Hepatocyte (in vitro differentiated cells): Measurements from ENCODE around the gene DENND6B. TPM values are rescaled to one million over a fixed set of nuclear protein-coding genes. Genes with fewer than 3 reads are reported as not detected.
"Not testable (repeated sequence)": the region's sequence is repeated elsewhere in the genome, so short reads cannot be mapped to it uniquely, and the experiment has no call there.

ENCODE experiments used
- DNase-seq: peaks from one replicate; pipeline ENCODE4 v3.0.0-alpha.2; 2016; ENCODE audit warnings: low spot score
- H2AFZ ChIP-seq: fragments of 200-600 bp; sonication (generic); 2 replicates; pipeline ENCODE4 v1.6.0; 2016; ENCODE audit warnings: antibody characterized with exemption, mild to moderate bottlenecking
- H3K27ac ChIP-seq: fragments of 200-600 bp; sonication (generic); 2 replicates; pipeline ENCODE4 v1.5.1; 2016; ENCODE audit warnings: mild to moderate bottlenecking
- H3K27me3 ChIP-seq: fragments of 200-600 bp; sonication (generic); 2 replicates; pipeline ENCODE4 v1.6.1; 2016
- H3K36me3 ChIP-seq: fragments of 200-600 bp; sonication (generic); replicated peaks from 2 replicates; pipeline ENCODE4 v1.5.1; 2016; ENCODE audit warnings: low read depth; ENCODE audit not compliant: insufficient read depth
- H3K4me1 ChIP-seq: fragments of 200-600 bp; sonication (generic); 2 replicates; pipeline ENCODE4 v1.5.1; 2016; ENCODE audit warnings: mild to moderate bottlenecking, moderate library complexity; ENCODE audit not compliant: insufficient read depth
- H3K4me2 ChIP-seq: fragments of 200-600 bp; sonication (generic); 2 replicates; pipeline ENCODE4 v1.6.0; 2016
- H3K4me3 ChIP-seq: fragments of 200-600 bp; sonication (generic); 2 replicates; pipeline ENCODE4 v1.5.1; 2016; ENCODE audit warnings: mild to moderate bottlenecking
- H3K79me2 ChIP-seq: fragments of 200-600 bp; sonication (generic); 2 replicates; pipeline ENCODE4 v1.6.0; 2017; ENCODE audit warnings: mild to moderate bottlenecking
- H3K9me2 ChIP-seq: fragments of 200-600 bp; sonication (generic); replicated peaks from 2 replicates; pipeline ENCODE4 v1.6.0; 2017; ENCODE audit warnings: mild to moderate bottlenecking; ENCODE audit not compliant: insufficient read depth
- H3K9me3 ChIP-seq: fragments of 200-600 bp; sonication (generic); 2 replicates; pipeline ENCODE4 v1.5.1; 2016; ENCODE audit warnings: low read depth, mild to moderate bottlenecking
- H4K20me1 ChIP-seq: fragments of 200-600 bp; sonication (generic); 2 replicates; pipeline ENCODE4 v1.6.0; 2016; ENCODE audit warnings: mild to moderate bottlenecking; ENCODE audit not compliant: insufficient read depth, poor library complexity, severe bottlenecking
- EZH2 ChIP-seq: fragments of 200-600 bp; sonication (generic); IDR thresholded peaks from 2 replicates; pipeline ENCODE4 v1.6.1; 2016; ENCODE audit warnings: antibody characterized with exemption, mild to moderate bottlenecking, borderline replicate concordance
- EZH2phosphoT487 ChIP-seq: fragments of 200-600 bp; sonication (generic); IDR thresholded peaks from one replicate; pipeline ENCODE4 v1.6.1; 2018; ENCODE audit warnings: antibody characterized with exemption, mild to moderate bottlenecking, low read depth, moderate library complexity; ENCODE audit not compliant: unreplicated experiment, severe bottlenecking
- WGBS: methylation state at CpG from one replicate; pipeline ENCODE4 v1.1.6; 2016; ENCODE audit warnings: low lambda C conversion rate; ENCODE audit errors: missing lambda C conversion rate; 5-methylcytosine and 5-hydroxymethylcytosine counted together
- polyA plus RNA-seq: library from polyadenylated mRNA; unstranded; fragments of >200 nt; fragmentation: Nextera tagmentation; extraction: Ambion mirVana; gene quantifications from 2 replicates; pipeline ENCODE4 v1.2.1, GENCODE V29; 2016
- total RNA-seq: library from RNA; depleted of rRNA; stranded (reverse); fragments of >200 nt; gene quantifications from 2 replicates; pipeline ENCODE4 v1.2.3, GENCODE V29; 2014
- TF ChIP-seq, protein P1 (sequence below): fragments of 200-600 bp; sonication (generic); IDR thresholded peaks from 2 replicates; pipeline ENCODE4 v1.5.1; 2016; ENCODE audit warnings: antibody characterized with exemption, mild to moderate bottlenecking; ENCODE audit not compliant: poor library complexity

Gene DENND6B
- total and polyA plus RNA-seq, 2 experiments from 2014 or later = 3.3 to 8.7 TPM

DNA sequence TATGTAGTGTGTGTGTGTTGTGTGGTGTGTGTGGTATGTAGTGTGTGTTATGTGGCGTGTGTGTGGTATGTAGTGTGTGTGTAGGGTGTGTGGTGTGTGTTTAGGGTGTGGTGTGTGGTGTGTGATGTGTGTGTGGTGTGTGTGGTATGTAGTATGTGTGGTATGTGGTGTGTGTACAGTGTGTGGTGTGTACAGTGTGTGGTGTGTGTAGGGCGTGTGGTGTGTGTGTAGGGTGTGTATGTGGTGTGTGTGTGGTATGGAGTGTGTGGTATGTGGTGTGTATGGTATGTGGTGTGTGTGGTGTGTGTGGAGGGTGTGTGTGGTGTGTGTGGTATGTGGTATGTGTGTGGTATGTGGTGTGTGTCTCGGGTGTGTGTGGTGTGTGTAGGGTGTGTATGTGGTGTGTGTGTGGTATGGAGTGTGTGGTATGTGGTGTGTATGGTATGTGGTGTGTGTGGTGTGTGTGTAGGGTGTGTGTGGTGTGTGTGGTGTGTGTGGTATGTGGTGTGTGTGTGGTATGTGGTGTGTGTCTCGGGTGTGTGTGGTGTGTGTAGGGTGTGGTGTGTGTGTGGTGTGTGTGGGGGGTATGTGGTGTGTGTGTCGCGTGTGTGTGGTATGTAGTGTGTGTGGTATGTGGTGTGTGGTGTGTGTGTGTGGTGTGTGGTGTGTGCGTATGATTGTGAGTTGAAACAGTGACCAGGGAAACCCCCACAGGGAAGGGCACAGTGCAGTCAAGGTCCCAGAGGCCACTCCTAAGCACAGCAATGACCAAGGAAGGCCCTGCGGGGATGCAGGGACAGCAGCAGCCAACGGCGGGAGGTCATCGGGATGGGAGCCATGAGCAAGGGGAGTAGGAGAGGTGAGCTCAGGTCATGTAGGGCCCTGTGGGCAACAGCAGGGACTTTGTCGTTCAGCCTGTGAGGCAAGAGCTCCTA lies 13.4 kb upstream of the DENND6B start:
- no peaks in the 10 kb centered on the region for H3K9me3 ChIP-seq
- no peaks in the 10 kb centered on the region for H3K4me1 ChIP-seq
- H4K20me1 ChIP-seq = no peaks in the 10 kb centered on the region
- no peak overlapping the region for H3K4me2 ChIP-seq
- no peaks in the 10 kb centered on the region for H3K9me2 ChIP-seq
- 71% methylated on average over 9 of the region's 12 CpGs for WGBS
- no peak overlapping the region for H3K27ac ChIP-seq
- H3K79me2 ChIP-seq = peaks cover 7% of the 10 kb centered on the region
- H3K4me3 ChIP-seq = no peak overlapping the region
- no peak overlapping the region for H2AFZ ChIP-seq
- TF ChIP-seq EZH2phosphoT487 = no peak
- no peak for DNase-seq
- H3K36me3 ChIP-seq = no peaks in the 10 kb centered on the region
- no peaks in the 10 kb centered on the region for H3K27me3 ChIP-seq

DNA sequence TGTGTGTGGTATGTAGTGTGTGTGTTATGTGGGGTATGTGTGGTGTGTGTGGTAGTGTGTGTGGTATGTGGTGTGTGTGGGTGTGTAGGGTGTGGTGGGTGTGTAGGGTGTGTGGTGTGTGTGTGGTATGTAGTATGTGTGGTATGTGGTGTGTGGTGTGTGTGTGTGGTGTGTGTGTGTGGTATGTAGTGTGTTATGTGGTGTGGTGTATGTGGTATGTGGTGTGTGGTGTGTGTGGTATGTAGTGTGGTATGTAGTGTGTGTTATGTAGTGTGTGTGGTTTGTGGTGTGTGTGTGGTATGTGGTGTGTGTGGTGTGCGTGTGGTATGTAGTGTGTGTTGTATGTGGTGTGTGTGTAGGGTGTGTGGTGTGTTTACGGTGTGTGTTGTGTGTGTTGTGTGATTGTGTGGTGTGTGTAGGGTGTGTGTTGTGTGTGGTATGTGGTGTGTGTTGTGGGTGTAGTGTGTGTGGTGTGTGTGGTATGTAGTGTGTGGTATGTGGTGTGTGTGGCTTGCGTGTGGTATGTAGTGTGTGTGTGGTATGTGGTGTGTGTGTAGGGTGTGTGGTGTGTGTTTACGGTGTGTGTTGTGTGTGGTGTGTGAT lies 12.1 kb upstream of the DENND6B start:
- Histone ChIP-seq H3K79me2 (peaks cover 7% of the 10 kb centered on the region), H3K27ac (no peak overlapping the region), H3K9me3 (no peaks in the 10 kb centered on the region), H3K9me2 (no peaks in the 10 kb centered on the region), H3K36me3 (no peaks in the 10 kb centered on the region), H3K27me3 (no peaks in the 10 kb centered on the region), H3K4me1 (no peaks in the 10 kb centered on the region), H3K4me3 (no peak overlapping the region), H3K4me2 (no peak overlapping the region), H2AFZ (no peak overlapping the region), H4K20me1 (no peaks in the 10 kb centered on the region)
- TF ChIP-seq EZH2phosphoT487 (no peak), EZH2 (no peak)
- WGBS = 92% methylated on average over 4 of the region's 4 CpGs
- no peak for DNase-seq

DNA sequence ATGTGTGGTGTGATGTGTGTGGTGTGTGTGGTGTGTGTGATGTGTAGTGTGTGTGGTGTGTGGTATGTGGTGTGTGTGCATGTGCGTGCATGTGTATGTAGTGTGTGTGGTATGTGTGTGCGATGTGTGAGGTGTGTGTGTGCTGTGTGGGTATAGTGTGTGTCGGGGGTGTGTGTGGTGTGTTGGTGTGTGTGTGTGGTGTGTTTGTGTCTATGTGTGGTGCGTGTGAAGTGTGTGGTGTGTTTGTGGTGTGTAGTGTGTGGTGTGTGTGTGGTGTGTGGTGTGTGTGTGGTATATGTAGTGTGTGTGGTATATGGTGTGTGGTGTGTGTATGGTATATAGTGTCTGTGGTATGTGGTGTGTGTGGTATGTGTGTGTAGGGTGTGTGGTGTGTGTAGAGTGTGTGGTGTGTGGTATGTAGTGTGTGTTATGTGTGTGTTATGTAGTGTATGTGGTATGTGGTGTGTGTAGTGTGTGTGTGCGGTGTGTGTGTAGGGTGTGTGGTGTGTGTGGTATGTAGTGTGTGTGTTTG lies 11.3 kb upstream of the DENND6B start:
- H3K4me2 ChIP-seq = no peak overlapping the region
- no peaks in the 10 kb centered on the region for H4K20me1 ChIP-seq
- H3K36me3 ChIP-seq = no peaks in the 10 kb centered on the region
- no peaks in the 10 kb centered on the region for H3K9me2 ChIP-seq
- no peak for DNase-seq
- TF ChIP-seq, protein P1, sequence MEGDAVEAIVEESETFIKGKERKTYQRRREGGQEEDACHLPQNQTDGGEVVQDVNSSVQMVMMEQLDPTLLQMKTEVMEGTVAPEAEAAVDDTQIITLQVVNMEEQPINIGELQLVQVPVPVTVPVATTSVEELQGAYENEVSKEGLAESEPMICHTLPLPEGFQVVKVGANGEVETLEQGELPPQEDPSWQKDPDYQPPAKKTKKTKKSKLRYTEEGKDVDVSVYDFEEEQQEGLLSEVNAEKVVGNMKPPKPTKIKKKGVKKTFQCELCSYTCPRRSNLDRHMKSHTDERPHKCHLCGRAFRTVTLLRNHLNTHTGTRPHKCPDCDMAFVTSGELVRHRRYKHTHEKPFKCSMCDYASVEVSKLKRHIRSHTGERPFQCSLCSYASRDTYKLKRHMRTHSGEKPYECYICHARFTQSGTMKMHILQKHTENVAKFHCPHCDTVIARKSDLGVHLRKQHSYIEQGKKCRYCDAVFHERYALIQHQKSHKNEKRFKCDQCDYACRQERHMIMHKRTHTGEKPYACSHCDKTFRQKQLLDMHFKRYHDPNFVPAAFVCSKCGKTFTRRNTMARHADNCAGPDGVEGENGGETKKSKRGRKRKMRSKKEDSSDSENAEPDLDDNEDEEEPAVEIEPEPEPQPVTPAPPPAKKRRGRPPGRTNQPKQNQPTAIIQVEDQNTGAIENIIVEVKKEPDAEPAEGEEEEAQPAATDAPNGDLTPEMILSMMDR = no peak
- no peak for TF ChIP-seq EZH2
- TF ChIP-seq EZH2phosphoT487 = no peak
- no peak overlapping the region for H3K27ac ChIP-seq
- H3K27me3 ChIP-seq = no peaks in the 10 kb centered on the region
- H3K4me1 ChIP-seq = no peaks in the 10 kb centered on the region
- no peak overlapping the region for H3K4me3 ChIP-seq
- no peaks in the 10 kb centered on the region for H3K9me3 ChIP-seq
- H2AFZ ChIP-seq = no peak overlapping the region
- H3K79me2 ChIP-seq = peaks cover 4% of the 10 kb centered on the region
- 100% methylated on average over 4 of the region's 5 CpGs for WGBS

DNA sequence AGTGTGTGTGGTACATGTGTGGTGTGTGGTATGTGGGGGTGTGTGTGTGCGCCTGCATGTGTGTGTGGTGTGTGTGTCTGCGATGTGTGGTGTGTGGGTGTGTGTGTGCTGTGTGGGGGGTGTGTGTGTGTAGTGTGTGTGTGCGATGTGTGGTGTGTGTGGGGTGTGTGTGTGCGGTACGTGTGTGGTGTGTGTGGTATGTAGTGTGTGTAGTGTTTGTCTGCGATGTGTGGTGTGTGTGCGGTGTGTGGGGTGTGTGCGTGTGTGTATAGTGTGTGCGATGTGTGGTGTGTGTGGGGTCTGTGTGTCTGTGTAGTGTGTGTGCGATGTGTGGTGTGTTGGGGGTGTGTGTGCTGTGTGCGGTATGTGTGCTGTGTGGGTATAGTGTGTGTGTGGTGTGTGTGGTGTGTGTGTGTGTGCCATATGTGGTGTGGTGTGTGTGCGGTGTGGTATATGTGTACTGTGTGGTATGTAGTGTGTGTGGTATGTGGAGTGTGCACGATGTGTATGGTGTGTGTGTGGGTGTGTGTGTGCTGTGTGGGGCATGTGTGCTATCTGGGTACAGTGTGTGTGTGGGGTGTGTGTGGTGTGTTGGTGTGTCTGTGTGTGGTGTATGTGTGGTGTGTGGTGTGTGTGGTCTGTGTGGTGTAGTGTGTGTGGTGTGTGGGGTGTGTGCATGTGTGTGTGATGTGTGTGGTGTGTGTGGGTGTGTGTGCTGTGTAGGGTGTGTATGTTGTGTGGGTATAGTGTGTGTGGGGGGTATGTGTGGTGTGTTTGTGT lies 10.6 kb upstream of the DENND6B start:
- no peaks in the 10 kb centered on the region for H3K79me2 ChIP-seq
- no peak for TF ChIP-seq EZH2
- TF ChIP-seq, protein P1 = no peak
- no peak for TF ChIP-seq EZH2phosphoT487
- no peaks in the 10 kb centered on the region for H3K27me3 ChIP-seq
- H3K9me2 ChIP-seq = no peaks in the 10 kb centered on the region
- H2AFZ ChIP-seq = no peak overlapping the region
- H3K4me1 ChIP-seq = no peaks in the 10 kb centered on the region
- H3K4me3 ChIP-seq = no peak overlapping the region
- WGBS = 95% methylated on average over 11 of the region's 13 CpGs
- no peaks in the 10 kb centered on the region for H4K20me1 ChIP-seq
- no peak overlapping the region for H3K4me2 ChIP-seq
- no peaks in the 10 kb centered on the region for H3K36me3 ChIP-seq
- no peaks in the 10 kb centered on the region for H3K9me3 ChIP-seq
- H3K27ac ChIP-seq = no peak overlapping the region
- no peak for DNase-seq

DNA sequence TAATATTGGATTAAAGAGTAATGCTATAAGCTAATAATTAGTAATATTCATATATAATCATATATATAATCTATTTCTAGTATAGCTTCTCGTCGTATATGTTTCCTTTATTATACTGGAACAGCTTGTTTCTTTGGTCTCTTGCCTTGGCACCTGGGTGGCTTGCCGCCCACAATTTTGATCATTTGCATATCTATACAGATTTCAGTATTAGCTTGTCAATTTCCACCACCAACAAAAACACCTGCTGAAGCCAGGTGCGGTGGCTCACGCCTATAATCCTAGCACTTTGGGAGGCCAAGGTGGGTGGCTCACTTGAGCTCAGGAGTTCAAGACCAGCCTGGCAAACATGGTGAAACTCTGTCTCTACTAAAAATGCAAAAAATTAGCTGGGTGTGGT lies 7.6 kb upstream of the DENND6B start:
- H4K20me1 ChIP-seq, H3K79me2 ChIP-seq, H3K27ac ChIP-seq, H3K36me3 ChIP-seq, DNase-seq, H3K4me2 ChIP-seq, H3K4me1 ChIP-seq, H2AFZ ChIP-seq, H3K4me3 ChIP-seq, H3K9me3 ChIP-seq, H3K27me3 ChIP-seq, H3K9me2 ChIP-seq: not testable (repeated sequence)
- 90% methylated on average over 5 of the region's 5 CpGs for WGBS
